ENCODE measurements around the gene MPRIP.

- TF ChIP-seq POLR2A (IDR thresholded peaks at IDR 0.05) (no peak), CTCF (IDR thresholded peaks at IDR 0.05) (no peak)
These were observed 109.3 kb downstream of the MPRIP start for GRCh38 chr17:17151541-17151940.
